GM06990 (cell line): Measurements from ENCODE around the gene DCDC2.

Source experiments
- DNase-seq: peaks from one replicate; pipeline ENCODE4 v3.0.0-alpha.2; 2011; ENCODE audit not compliant: insufficient read length; ENCODE audit errors: extremely low read depth
- H3K27me3 ChIP-seq: replicated peaks from 2 replicates; pipeline ENCODE4 v1.6.0; 2011; ENCODE audit warnings: low read length; ENCODE audit not compliant: control insufficient read depth, insufficient read depth
- H3K36me3 ChIP-seq: 2 replicates; pipeline ENCODE4 v1.5.1; 2011; ENCODE audit warnings: low read length; ENCODE audit not compliant: control insufficient read depth, insufficient read depth
- H3K4me3 ChIP-seq: replicated peaks from 2 replicates; pipeline ENCODE4 v1.5.1; 2011; ENCODE audit warnings: low read depth, mild to moderate bottlenecking, control low read depth, low read length
- TF ChIP-seq, protein P1 (sequence below): IDR thresholded peaks from 2 replicates; pipeline ENCODE4 v1.5.1; 2011; ENCODE audit warnings: low read length, control low read depth, mild to moderate bottlenecking, inconsistent platforms; ENCODE audit not compliant: insufficient read depth, poor library complexity, severe bottlenecking

Gene DCDC2

GRCh38 chr6:24284006-24284405, 73.9 kb downstream of the DCDC2 start:
- TF ChIP-seq, protein P1, sequence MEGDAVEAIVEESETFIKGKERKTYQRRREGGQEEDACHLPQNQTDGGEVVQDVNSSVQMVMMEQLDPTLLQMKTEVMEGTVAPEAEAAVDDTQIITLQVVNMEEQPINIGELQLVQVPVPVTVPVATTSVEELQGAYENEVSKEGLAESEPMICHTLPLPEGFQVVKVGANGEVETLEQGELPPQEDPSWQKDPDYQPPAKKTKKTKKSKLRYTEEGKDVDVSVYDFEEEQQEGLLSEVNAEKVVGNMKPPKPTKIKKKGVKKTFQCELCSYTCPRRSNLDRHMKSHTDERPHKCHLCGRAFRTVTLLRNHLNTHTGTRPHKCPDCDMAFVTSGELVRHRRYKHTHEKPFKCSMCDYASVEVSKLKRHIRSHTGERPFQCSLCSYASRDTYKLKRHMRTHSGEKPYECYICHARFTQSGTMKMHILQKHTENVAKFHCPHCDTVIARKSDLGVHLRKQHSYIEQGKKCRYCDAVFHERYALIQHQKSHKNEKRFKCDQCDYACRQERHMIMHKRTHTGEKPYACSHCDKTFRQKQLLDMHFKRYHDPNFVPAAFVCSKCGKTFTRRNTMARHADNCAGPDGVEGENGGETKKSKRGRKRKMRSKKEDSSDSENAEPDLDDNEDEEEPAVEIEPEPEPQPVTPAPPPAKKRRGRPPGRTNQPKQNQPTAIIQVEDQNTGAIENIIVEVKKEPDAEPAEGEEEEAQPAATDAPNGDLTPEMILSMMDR, result no peak
- Histone ChIP-seq H3K27me3 (no peaks in the 10 kb centered on the region), H3K4me3 (no peak overlapping the region), H3K36me3 (no peaks in the 10 kb centered on the region)
- no peak for DNase-seq

DNA sequence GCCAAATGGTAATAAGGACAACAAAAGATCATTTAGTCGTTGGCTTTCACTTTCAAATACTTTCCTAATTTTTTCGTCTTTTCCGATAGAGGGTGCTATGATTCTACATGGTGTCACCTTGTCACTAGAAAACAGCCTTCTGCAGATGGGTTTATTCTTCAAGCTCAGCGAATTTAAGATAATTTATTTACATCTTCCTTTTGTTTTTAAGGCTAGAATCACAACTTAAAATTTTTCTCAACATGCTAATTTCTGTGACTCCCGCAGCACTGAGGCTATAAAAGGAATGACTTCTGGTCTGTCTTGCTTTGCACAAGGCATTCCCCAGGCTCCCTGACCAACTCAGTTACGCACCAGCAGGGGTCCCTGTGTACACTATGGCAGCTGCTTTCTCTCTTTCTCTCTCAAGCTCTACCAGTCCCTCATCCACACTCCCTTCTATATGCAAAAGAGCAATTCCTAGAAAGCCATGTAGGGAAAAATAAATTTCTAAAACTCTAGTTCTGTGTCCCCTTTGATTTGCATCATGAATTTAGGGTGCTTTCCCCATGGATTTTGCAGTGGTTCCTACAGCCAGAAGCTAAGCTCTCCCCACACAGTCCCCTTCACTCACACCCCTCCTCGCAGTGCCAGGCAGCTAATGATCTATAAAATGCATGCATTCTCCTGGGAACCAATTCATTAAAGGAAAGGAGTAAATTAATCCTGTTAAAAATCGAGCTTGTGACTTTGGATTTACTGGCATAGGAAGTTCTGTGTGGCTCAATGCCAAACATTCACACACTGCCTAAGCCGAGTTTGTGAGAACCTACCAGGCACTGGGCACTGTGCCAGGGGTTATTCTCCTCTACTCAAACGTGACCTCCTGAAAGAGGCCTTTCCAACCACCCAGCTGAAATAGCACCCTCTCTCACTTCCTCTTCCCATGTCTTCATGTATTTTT, 74.5 kb downstream of the DCDC2 start:
- H3K36me3 ChIP-seq, result no peaks in the 10 kb centered on the region
- peak; percentile 28 for DNase-seq
- TF ChIP-seq, protein P1, result peak; percentile 60
- H3K4me3 ChIP-seq, result no peak overlapping the region
- H3K27me3 ChIP-seq, result no peaks in the 10 kb centered on the region

DNA sequence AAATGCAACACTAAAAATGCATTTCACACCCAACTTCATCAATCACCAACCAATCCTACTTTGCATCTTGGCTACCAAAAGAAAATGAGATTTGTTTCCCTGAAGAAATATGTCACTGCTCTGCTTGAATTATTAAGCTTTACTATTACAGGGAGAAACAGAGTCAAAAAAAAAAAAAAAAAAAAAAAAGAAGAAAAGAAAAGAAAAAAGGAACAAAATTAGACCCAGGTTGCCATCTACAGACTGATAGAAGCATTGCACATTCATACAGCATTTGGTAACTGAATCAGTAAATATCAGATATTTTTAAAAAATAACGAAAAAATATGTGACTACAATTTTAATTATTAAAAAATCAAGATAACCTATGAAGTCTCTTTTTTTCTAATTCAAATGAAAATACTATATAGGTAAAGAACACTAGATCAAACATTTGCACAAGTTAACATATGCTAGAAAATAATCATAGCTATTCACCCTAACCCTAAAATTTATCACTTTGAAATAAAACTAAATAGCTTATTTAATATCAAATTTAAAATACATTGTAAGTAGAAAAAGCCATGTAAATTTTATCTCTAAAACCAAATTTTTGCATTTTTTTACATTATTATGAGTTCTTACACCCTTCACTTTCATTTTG, 83.3 kb downstream of the DCDC2 start:
- no peak overlapping the region for H3K4me3 ChIP-seq
- no peaks in the 10 kb centered on the region for H3K27me3 ChIP-seq
- TF ChIP-seq, protein P1, result peak; percentile 55
- no peak for DNase-seq
- no peaks in the 10 kb centered on the region for H3K36me3 ChIP-seq

DNA sequence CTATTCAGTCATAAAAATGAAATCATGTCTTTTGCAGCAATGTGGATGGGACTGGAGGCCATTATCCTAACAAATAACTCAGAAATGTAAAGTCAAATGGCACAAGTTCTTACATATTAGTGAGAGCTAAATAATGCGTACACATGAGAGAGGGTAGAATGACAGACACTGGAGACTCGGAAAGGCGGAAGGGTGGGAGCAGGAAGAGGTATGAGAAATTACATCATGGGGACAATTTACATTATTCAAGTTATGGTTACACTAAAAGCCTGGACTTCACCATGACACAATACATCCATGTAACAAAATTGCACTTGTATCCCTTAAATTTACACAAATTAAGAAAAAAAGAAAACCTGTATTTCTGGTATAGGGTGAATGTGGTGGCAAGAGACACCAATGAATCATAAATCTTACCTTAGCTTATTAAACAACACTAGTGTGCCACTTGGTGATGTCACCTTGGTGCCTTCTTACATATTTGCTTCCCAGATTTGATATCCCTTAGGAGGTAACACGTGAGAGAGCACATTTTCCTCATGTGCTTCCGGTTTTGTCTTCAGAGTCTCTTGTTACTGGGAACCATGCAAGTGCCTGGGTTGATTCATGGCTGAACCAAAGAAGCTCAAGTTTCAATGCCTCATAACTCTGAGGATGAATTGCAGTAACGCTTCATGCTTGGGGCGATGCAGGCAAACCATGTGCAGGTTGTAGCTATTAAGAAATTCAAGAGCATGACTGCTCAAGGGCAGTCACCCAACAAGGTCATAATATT, 84.6 kb downstream of the DCDC2 start:
- TF ChIP-seq, protein P1, result no peak
- Histone ChIP-seq H3K4me3 (no peak overlapping the region), H3K27me3 (no peaks in the 10 kb centered on the region), H3K36me3 (no peaks in the 10 kb centered on the region)
- DNase-seq, result no peak

DNA sequence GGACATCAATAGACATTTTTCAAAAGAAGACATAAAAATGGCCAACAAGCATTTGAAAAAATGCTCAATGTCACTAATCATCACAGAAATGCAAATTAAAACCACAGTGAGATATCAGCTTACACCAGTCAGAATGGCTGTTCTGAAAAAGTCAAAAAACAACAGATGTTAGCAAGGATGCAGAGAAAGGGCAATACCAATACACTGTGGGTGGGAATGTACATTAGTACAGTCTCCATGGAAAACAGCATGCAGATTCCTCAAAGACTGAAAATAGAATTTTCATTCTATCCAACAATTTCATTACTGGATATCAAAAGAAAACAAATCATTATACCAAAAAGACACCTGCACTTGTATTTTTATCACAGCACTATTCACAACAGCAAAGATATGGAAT, 85.3 kb downstream of the DCDC2 start:
- DNase-seq, result no peak
- TF ChIP-seq, protein P1, result no peak

More for the DNA sequence above, 85.3 kb downstream of the DCDC2 start:
- Histone ChIP-seq H3K27me3 (no peaks in the 10 kb centered on the region), H3K4me3 (no peak overlapping the region), H3K36me3 (no peaks in the 10 kb centered on the region)
